ENCODE data around the gene PRKN. TPM values are rescaled to one million over a fixed set of nuclear protein-coding genes. Genes with fewer than 3 reads are reported as not detected.

PRKN gene
- total RNA-seq, 2 donors from 2014 or later, result 10.7 to 21.2 TPM

- H3K27ac ChIP-seq, result no peak overlapping the region
- no peak for DNase-seq (ENCODE audit: low spot score)
- H3K4me3 ChIP-seq, result no peak overlapping the region
- H3K27me3 ChIP-seq (replicated peaks; ENCODE audit: insufficient read depth), result no peaks in the 10 kb centered on the region
- WGBS, result 25% methylated on average over 6 of the region's 6 CpGs
- H3K4me1 ChIP-seq (replicated peaks), result no peaks in the 10 kb centered on the region
- intact Hi-C loops (cut with DNase I), result no loop called here
- H3K36me3 ChIP-seq, result no peaks in the 10 kb centered on the region
- H3K9me3 ChIP-seq, result no peaks in the 10 kb centered on the region
- TF ChIP-seq POLR2A (IDR thresholded peaks at IDR 0.05), result no peak
- no peak for TF ChIP-seq CTCF (IDR thresholded peaks at IDR 0.05)
Measured at GRCh38 chr6:162290846-162291465, 436.6 kb downstream of the PRKN start.

- Histone ChIP-seq H3K4me1 (replicated peaks) (no peaks in the 10 kb centered on the region), H3K9me3 (no peaks in the 10 kb centered on the region), H3K36me3 (no peaks in the 10 kb centered on the region), H3K27ac (no peak overlapping the region), H3K4me3 (no peak overlapping the region), H3K27me3 (replicated peaks; ENCODE audit: insufficient read depth) (no peaks in the 10 kb centered on the region)
- DNase-seq (ENCODE audit: low spot score), result no peak
- WGBS, result 85% methylated on average over 4 of the region's 4 CpGs
- intact Hi-C loops (cut with DNase I), result no loop called here
- TF ChIP-seq CTCF (IDR thresholded peaks at IDR 0.05), result no peak
- TF ChIP-seq POLR2AphosphoS5 (IDR thresholded peaks at IDR 0.05), result no peak
- no peak for TF ChIP-seq POLR2A (IDR thresholded peaks at IDR 0.05)
Measured at GRCh38 chr6:162289972-162290371, 437.6 kb downstream of the PRKN start.

- intact Hi-C loops (cut with DNase I), result no loop called here
- 95% methylated on average over 2 of the region's 2 CpGs for WGBS
- Histone ChIP-seq H3K9me3 (no peaks in the 10 kb centered on the region), H3K4me3 (no peak overlapping the region), H3K27ac (no peak overlapping the region), H3K4me1 (replicated peaks) (no peaks in the 10 kb centered on the region), H3K36me3 (no peaks in the 10 kb centered on the region), H3K27me3 (replicated peaks; ENCODE audit: insufficient read depth) (no peaks in the 10 kb centered on the region)
- no peak for DNase-seq (ENCODE audit: low spot score)
- TF ChIP-seq POLR2A (IDR thresholded peaks at IDR 0.05) (no peak), POLR2AphosphoS5 (IDR thresholded peaks at IDR 0.05) (no peak), CTCF (IDR thresholded peaks at IDR 0.05) (no peak)
Measured at GRCh38 chr6:162273986-162274385, 453.6 kb downstream of the PRKN start.

GRCh38 chr6:162271922-162272321 is 455.6 kb downstream of the PRKN start:
- Histone ChIP-seq H3K36me3 (no peaks in the 10 kb centered on the region), H3K4me3 (no peak overlapping the region), H3K4me1 (replicated peaks) (no peaks in the 10 kb centered on the region), H3K27ac (no peak overlapping the region), H3K27me3 (replicated peaks; ENCODE audit: insufficient read depth) (no peaks in the 10 kb centered on the region), H3K9me3 (no peaks in the 10 kb centered on the region)
- DNase-seq (ENCODE audit: low spot score), result no peak
- TF ChIP-seq CTCF (IDR thresholded peaks at IDR 0.05) (no peak), POLR2AphosphoS5 (IDR thresholded peaks at IDR 0.05) (no peak), POLR2A (IDR thresholded peaks at IDR 0.05) (no peak)
- intact Hi-C loops (cut with DNase I), result no loop called here
- 70% methylated on average over 5 of the region's 5 CpGs for WGBS

GRCh38 chr6:162270966-162271365 is 456.6 kb downstream of the PRKN start:
- no peaks in the 10 kb centered on the region for H3K36me3 ChIP-seq
- 81% methylated on average over 5 of the region's 5 CpGs for WGBS
- H3K9me3 ChIP-seq, result no peaks in the 10 kb centered on the region
- H3K4me3 ChIP-seq, result no peak overlapping the region
- no peaks in the 10 kb centered on the region for H3K4me1 ChIP-seq (replicated peaks)
- TF ChIP-seq CTCF (IDR thresholded peaks at IDR 0.05) (no peak), POLR2A (IDR thresholded peaks at IDR 0.05) (no peak), POLR2AphosphoS5 (IDR thresholded peaks at IDR 0.05) (no peak)
- no peak for DNase-seq (ENCODE audit: low spot score)
- H3K27ac ChIP-seq, result no peak overlapping the region
- H3K27me3 ChIP-seq (replicated peaks; ENCODE audit: insufficient read depth), result no peaks in the 10 kb centered on the region
- intact Hi-C loops (cut with DNase I), result no loop called here
